ENCODE data around the gene COL24A1.

Gene COL24A1

DNA sequence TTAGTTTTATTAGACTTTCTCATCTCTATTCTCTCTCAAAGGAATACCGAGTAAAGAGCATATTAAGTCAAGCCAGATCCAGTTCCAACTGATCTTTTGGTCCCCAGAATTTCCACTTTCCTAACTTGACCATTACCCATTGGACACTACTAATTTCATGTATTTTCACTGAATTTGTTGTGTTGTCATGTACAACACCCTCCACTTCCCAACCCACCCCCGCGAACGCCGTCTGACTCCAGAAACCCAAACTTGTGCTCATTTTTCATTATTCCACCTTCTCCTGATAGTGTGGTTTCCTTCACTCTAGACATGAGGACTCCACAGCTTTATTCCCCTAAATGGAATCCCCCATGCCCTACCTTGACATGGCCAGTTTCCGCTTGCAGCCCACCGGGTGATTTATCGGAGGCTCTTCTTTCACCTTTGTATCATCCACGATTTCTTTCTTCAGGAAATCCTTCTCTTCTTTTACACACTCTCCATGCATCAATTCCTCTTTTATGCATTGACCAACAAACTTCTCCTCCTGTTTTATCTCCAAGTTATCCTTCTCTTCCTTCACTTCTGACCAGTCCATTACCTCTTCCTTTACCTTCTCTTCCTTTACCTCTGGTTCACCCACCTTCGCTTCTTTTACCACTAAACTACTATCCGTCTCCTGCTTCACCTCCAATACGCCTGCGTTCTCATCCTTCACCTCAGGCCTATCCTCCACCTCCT lies 449.1 kb downstream of the COL24A1 start:
- Mint-ChIP-seq H3K27ac (no peak overlapping the region), H3K36me3 (peaks cover 19% of the 10 kb centered on the region), H3K4me1 (peaks cover 36% of the 10 kb centered on the region), H3K27me3 (no peaks in the 10 kb centered on the region), H3K4me3 (no peak overlapping the region), H3K9me3 (no peaks in the 10 kb centered on the region)

DNA sequence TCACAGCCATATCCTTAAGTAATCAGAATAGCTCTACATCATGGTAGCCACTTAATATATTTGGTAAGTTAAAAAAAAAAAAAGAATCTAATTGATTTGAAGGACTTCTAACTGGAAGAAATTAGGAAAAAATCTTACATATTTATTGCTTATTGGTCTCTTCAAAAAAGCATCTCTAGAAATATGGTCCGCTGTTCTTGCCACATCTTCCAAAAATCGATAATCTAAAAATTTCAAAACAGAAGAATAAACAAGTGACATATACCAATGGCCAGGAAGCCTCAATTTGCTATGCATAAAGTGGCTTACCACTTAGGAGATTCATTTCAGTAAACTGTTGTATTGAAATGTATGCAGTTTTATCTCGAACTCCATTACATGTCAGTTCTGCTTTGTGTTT lies 450.6 kb downstream of the COL24A1 start:
- no peaks in the 10 kb centered on the region for H3K9me3 Mint-ChIP-seq
- H3K27me3 Mint-ChIP-seq, result no peaks in the 10 kb centered on the region
- H3K4me1 Mint-ChIP-seq, result peaks cover 46% of the 10 kb centered on the region
- H3K27ac Mint-ChIP-seq, result no peak overlapping the region
- peak overlapping the region; percentile 47 for H3K4me3 Mint-ChIP-seq
- peaks cover 20% of the 10 kb centered on the region for H3K36me3 Mint-ChIP-seq

- Mint-ChIP-seq H3K4me3 (no peak overlapping the region), H3K4me1 (peaks cover 60% of the 10 kb centered on the region), H3K27ac (no peak overlapping the region), H3K27me3 (no peaks in the 10 kb centered on the region), H3K36me3 (peaks cover 29% of the 10 kb centered on the region), H3K9me3 (no peaks in the 10 kb centered on the region)
Measured at GRCh38 chr1:85700422-85700821, 456.1 kb downstream of the COL24A1 start.

GRCh38 chr1:85697895-85698294 lies 458.7 kb downstream of the COL24A1 start:
- no peak overlapping the region for H3K27ac Mint-ChIP-seq
- H3K4me1 Mint-ChIP-seq, result peaks cover 51% of the 10 kb centered on the region
- no peaks in the 10 kb centered on the region for H3K9me3 Mint-ChIP-seq
- peaks cover 28% of the 10 kb centered on the region for H3K36me3 Mint-ChIP-seq
- no peak overlapping the region for H3K4me3 Mint-ChIP-seq
- no peaks in the 10 kb centered on the region for H3K27me3 Mint-ChIP-seq

DNA sequence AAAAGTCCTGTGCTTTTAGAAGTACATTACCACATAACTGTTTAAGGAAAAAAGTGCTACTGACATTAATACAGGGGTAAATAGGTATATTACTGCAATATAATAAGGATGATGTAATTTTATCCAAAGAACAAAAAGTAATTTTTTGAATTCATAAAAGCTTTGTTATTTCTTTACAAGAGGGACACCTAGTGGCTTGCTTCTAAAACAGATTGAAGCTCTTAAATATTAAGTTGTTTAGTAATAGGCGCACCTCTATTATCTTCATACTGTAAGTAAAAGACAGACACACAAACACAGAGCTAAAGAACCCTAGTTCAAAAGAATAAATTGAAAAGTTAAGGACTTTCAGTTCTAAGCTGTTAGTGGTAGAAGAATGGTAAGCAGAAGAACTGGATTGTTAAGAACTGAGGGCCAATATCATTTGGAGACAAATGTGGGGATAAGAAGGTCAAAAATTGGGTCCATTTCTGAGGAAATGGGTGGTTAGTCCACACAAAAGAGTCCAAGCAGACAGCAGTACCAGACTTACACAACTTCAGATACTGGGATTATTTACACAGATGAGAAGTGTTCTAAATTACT lies 463.8 kb downstream of the COL24A1 start:
- H3K36me3 Mint-ChIP-seq, result peaks cover 28% of the 10 kb centered on the region

DNA sequence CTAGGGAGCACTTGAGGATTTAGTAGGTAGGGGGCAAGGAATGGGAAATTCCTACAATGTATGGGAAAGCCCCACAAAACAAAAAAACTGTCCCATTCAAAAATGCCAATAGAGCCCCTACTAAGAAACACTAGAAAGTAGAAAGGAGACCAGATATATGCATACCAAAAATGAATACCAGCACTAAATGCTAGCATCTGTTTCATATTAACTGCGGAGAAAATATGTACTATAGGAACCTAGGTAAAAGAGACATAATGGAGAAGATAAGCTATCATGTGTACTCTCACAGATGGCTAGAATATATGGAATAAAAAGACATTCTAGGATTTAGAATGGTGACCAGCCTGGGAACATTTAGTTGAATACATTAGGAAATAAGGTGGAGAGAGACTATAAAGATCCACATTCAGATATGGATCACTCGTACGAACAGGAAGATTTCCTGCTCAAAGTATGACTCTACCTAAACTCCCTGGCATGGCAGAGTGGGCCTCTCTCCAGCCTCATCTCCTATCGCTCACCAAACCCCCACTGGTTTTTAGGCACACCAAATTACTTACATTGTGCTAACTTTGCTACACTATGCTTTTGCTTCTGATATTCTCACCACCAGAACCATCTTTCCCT lies 466.7 kb downstream of the COL24A1 start:
- peaks cover 39% of the 10 kb centered on the region for H3K4me1 Mint-ChIP-seq
- H3K36me3 Mint-ChIP-seq, result peaks cover 26% of the 10 kb centered on the region
- H3K27ac Mint-ChIP-seq, result peak overlapping the region; percentile 3
- H3K9me3 Mint-ChIP-seq, result no peaks in the 10 kb centered on the region
- H3K27me3 Mint-ChIP-seq, result no peaks in the 10 kb centered on the region
- no peak overlapping the region for H3K4me3 Mint-ChIP-seq

More for the DNA sequence above, 463.8 kb downstream of the COL24A1 start:
- Mint-ChIP-seq H3K4me1 (peaks cover 52% of the 10 kb centered on the region), H3K4me3 (no peak overlapping the region), H3K27me3 (no peaks in the 10 kb centered on the region), H3K27ac (no peak overlapping the region), H3K9me3 (no peaks in the 10 kb centered on the region)

DNA sequence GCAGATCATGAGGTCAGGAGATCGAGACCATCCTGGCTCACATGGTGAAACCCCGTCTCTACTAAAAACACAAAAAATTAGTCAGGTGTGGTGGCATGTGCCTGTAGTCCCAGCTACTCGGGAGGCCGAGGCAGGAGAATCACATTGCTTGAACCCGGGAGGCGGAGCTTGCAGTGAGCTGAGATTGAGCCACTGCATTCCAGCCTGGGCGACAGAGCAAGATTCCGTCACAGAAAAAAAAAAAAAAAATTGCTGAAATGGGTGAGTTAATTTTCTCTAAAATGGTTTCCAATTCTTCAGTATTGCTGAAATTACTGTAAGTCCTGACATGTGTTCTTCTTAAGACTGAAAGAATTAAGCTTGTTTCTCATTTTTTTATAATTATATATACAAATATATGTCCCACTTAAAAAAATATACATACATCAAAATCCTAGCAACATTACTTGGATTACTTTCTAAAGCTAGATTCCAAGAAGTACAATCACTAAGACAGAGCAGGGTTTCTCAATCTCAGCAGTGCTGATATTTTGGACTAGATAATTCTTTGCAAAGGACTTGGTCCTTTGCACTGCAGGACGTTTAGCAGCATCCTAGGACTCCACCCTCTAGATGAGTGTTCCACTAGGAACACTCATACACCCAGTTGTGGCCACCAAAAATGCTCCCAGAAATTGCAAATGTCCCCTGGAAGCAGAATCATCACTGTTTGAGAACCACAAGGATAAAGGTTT lies 473.1 kb downstream of the COL24A1 start:
- peaks cover 14% of the 10 kb centered on the region for H3K36me3 Mint-ChIP-seq
- peaks cover 3% of the 10 kb centered on the region for H3K4me1 Mint-ChIP-seq
- no peaks in the 10 kb centered on the region for H3K27me3 Mint-ChIP-seq
- H3K4me3 Mint-ChIP-seq, result no peak overlapping the region
- H3K27ac Mint-ChIP-seq, result no peak overlapping the region
- H3K9me3 Mint-ChIP-seq, result no peaks in the 10 kb centered on the region

DNA sequence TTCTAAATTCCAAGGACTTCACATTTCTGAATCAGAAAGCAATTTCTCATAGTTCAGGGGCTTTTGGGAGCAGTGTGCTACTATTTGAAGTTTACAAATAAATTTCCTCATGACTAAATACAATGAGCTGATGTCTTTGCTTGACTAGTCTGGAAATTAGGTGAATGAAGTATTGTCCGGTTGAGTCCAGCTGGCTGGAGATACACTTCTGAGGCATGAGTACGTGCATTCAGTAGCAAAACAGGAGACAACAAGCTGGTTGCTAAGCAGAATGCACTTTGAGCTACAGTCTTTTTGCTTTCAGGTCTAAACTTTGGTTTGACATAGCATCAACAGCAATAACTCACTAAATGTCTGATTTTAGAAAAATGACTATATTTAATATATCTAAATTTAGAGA lies 475.5 kb downstream of the COL24A1 start:
- Mint-ChIP-seq H3K36me3 (peaks cover 15% of the 10 kb centered on the region), H3K9me3 (no peaks in the 10 kb centered on the region), H3K27me3 (no peaks in the 10 kb centered on the region), H3K4me3 (no peak overlapping the region), H3K27ac (no peak overlapping the region), H3K4me1 (no peaks in the 10 kb centered on the region)
